DND-41 (cell line): ENCODE results near the gene SYNE1.

ENCODE experiments used
- ATAC-seq: fragments of 200-7000 bp; cut with Tn5 transposase; 3 replicates; pipeline ENCODE4 v1.9.1; 2021; ENCODE audit warnings: low read depth; ENCODE audit not compliant: insufficient read depth
- DNase-seq: peaks from one replicate; pipeline ENCODE4 v3.0.0-alpha.2; 2020
- H2AFZ ChIP-seq: 2 replicates; pipeline ENCODE4 v1.6.0; 2012; ENCODE audit warnings: low read depth, low read length
- H3K27ac ChIP-seq: 2 replicates; pipeline ENCODE4 v1.5.1; 2012; ENCODE audit warnings: low read length, inconsistent platforms
- H3K27me3 ChIP-seq: fragments of 200-600 bp; sonication (generic); 2 replicates; pipeline ENCODE4 v1.6.0; 2012; ENCODE audit warnings: low read length, mild to moderate bottlenecking, inconsistent platforms; ENCODE audit not compliant: insufficient read depth, poor library complexity
- H3K36me3 ChIP-seq: 2 replicates; pipeline ENCODE4 v1.5.1; 2012; ENCODE audit warnings: low read length, inconsistent platforms; ENCODE audit not compliant: insufficient read depth
- H3K4me1 ChIP-seq: 2 replicates; pipeline ENCODE4 v1.5.1; 2012; ENCODE audit warnings: mild to moderate bottlenecking, low read length; ENCODE audit not compliant: insufficient read depth
- H3K4me2 ChIP-seq: 2 replicates; pipeline ENCODE4 v1.6.0; 2012; ENCODE audit warnings: mild to moderate bottlenecking, moderate library complexity, low read length, inconsistent platforms; ENCODE audit not compliant: insufficient read depth
- H3K4me3 ChIP-seq, 2 experiments: fragments of 200-600 bp in 1 of 2; shearing (Covaris generic) in 1 of 2; 2 replicates each; pipeline ENCODE4 v1.5.1; 2012 to 2016; ENCODE audit warnings: inconsistent platforms in 2 of 2, low read length in 2 of 2, mild to moderate bottlenecking in 2 of 2, low read depth in 1 of 2, moderate library complexity in 1 of 2
- H3K79me2 ChIP-seq: 2 replicates; pipeline ENCODE4 v1.6.0; 2012; ENCODE audit warnings: low read length, inconsistent platforms; ENCODE audit not compliant: insufficient read depth
- H3K9ac ChIP-seq: 2 replicates; pipeline ENCODE4 v1.6.0; 2012; ENCODE audit warnings: low read depth, mild to moderate bottlenecking, inconsistent platforms, low read length, moderate library complexity
- H3K9me3 ChIP-seq: 2 replicates; pipeline ENCODE4 v1.5.1; 2012; ENCODE audit warnings: low read length, moderate library complexity, mild to moderate bottlenecking, inconsistent platforms; ENCODE audit not compliant: insufficient read depth, severe bottlenecking
- H4K20me1 ChIP-seq: 2 replicates; pipeline ENCODE4 v1.6.0; 2012; ENCODE audit warnings: low read length; ENCODE audit not compliant: insufficient read depth
- CTCF ChIP-seq: IDR thresholded peaks from 2 replicates; pipeline ENCODE4 v1.5.1; 2012; ENCODE audit warnings: borderline replicate concordance, low read length, moderate library complexity, mild to moderate bottlenecking; ENCODE audit not compliant: poor library complexity, severe bottlenecking; ENCODE audit errors: extremely low read depth
- EZH2 ChIP-seq: IDR thresholded peaks from 3 replicates; pipeline ENCODE4 v1.6.1; 2012; ENCODE audit warnings: borderline replicate concordance, low read depth, mild to moderate bottlenecking, moderate library complexity, low read length, inconsistent platforms; ENCODE audit not compliant: severe bottlenecking

The SYNE1 gene

GRCh38 chr6:152099446-152100182 is 537.5 kb downstream of the SYNE1 start:
- no peak overlapping the region for H3K9ac ChIP-seq
- TF ChIP-seq EZH2: no peak
- no peak overlapping the region for H3K4me3 ChIP-seq
- no peaks in the 10 kb centered on the region for H3K36me3 ChIP-seq
- H3K27me3 ChIP-seq: no peaks in the 10 kb centered on the region
- ATAC-seq: no peak
- H4K20me1 ChIP-seq: no peaks in the 10 kb centered on the region
- no peak overlapping the region for H2AFZ ChIP-seq
- no peaks in the 10 kb centered on the region for H3K9me3 ChIP-seq
- no peak for DNase-seq
- H3K4me2 ChIP-seq: no peak overlapping the region
- no peaks in the 10 kb centered on the region for H3K4me1 ChIP-seq
- no peaks in the 10 kb centered on the region for H3K79me2 ChIP-seq
- H3K27ac ChIP-seq: no peak overlapping the region

- no peak overlapping the region for H3K27ac ChIP-seq
- no peaks in the 10 kb centered on the region for H4K20me1 ChIP-seq
- no peak overlapping the region for H3K4me2 ChIP-seq
- H3K36me3 ChIP-seq: no peaks in the 10 kb centered on the region
- TF ChIP-seq CTCF: no peak
- TF ChIP-seq EZH2: no peak
- no peak overlapping the region for H3K4me3 ChIP-seq
- no peaks in the 10 kb centered on the region for H3K79me2 ChIP-seq
- H3K4me1 ChIP-seq: no peaks in the 10 kb centered on the region
- no peak for ATAC-seq
- H3K27me3 ChIP-seq: no peaks in the 10 kb centered on the region
- no peaks in the 10 kb centered on the region for H3K9me3 ChIP-seq
- H2AFZ ChIP-seq: no peak overlapping the region
- no peak overlapping the region for H3K9ac ChIP-seq
- DNase-seq: no peak
Measured at GRCh38 chr6:152098683-152099082, 538.5 kb downstream of the SYNE1 start.

- ATAC-seq (no peak), DNase-seq (no peak)
- Histone ChIP-seq H3K9me3 (no peaks in the 10 kb centered on the region), H3K36me3 (no peaks in the 10 kb centered on the region), H2AFZ (no peak overlapping the region), H3K79me2 (no peaks in the 10 kb centered on the region), H3K4me3 (no peak overlapping the region), H3K4me1 (no peaks in the 10 kb centered on the region), H3K27me3 (no peaks in the 10 kb centered on the region), H4K20me1 (no peaks in the 10 kb centered on the region), H3K27ac (no peak overlapping the region), H3K9ac (no peak overlapping the region), H3K4me2 (no peak overlapping the region)
- TF ChIP-seq EZH2: no peak
- TF ChIP-seq CTCF: no peak
Measured at GRCh38 chr6:152096863-152097496, 540.2 kb downstream of the SYNE1 start.

GRCh38 chr6:152094992-152095592 is 542.1 kb downstream of the SYNE1 start:
- Histone ChIP-seq H3K9me3 (no peaks in the 10 kb centered on the region), H2AFZ (no peak overlapping the region), H3K9ac (no peak overlapping the region), H3K79me2 (no peaks in the 10 kb centered on the region), H3K27me3 (no peaks in the 10 kb centered on the region), H3K4me2 (no peak overlapping the region), H3K4me1 (no peaks in the 10 kb centered on the region), H4K20me1 (no peaks in the 10 kb centered on the region), H3K36me3 (no peaks in the 10 kb centered on the region), H3K27ac (no peak overlapping the region), H3K4me3 (no peak overlapping the region)
- ATAC-seq (no peak), DNase-seq (no peak)
- TF ChIP-seq CTCF: no peak
- TF ChIP-seq EZH2: no peak
